ENCODE data around the gene MED13L. TPM values are rescaled to one million over a fixed set of nuclear protein-coding genes. Genes with fewer than 3 reads are reported as not detected.

MED13L gene
- total and polyA plus RNA-seq, 2 donors (not counting 1 experiment from before 2014, with no cell fraction given) = 56.5 to 97.3 TPM

- Histone ChIP-seq H2AFZ (ENCODE audit: low read length) (no peak overlapping the region), H3K9me3 (ENCODE audit: control insufficient read depth, insufficient read depth, low read depth, low read length) (no peaks in the 10 kb centered on the region), H4K20me1 (ENCODE audit: control insufficient read depth, extremely low read depth, insufficient read depth, low read length) (peaks cover 15% of the 10 kb centered on the region), H3K36me3 (ENCODE audit: control insufficient read depth, insufficient read depth, low read length) (no peaks in the 10 kb centered on the region), H3K79me2 (ENCODE audit: control insufficient read depth, insufficient read depth, low read length) (peaks cover 97% of the 10 kb centered on the region), H3K4me1 (ENCODE audit: control insufficient read depth, extremely low read depth, insufficient read depth, low read length) (peaks cover 10% of the 10 kb centered on the region), H3K4me2 (ENCODE audit: extremely low read depth, insufficient read depth, low read length) (no peak overlapping the region), H3K27me3 (ENCODE audit: control insufficient read depth, insufficient read depth, low read length) (no peaks in the 10 kb centered on the region), H3K9ac (ENCODE audit: insufficient read depth, low read length) (no peak overlapping the region), H3K27ac (ENCODE audit: insufficient read depth, low read length) (no peak overlapping the region), H3K4me3 (replicated peaks in 1 of 4; ENCODE audit: control extremely low read depth in 1 of 4, insufficient read depth in 1 of 4, low read depth in 3 of 4, low read length in 4 of 4) (no peak overlapping the region)
- no peak for TF ChIP-seq EZH2 (IDR thresholded peaks at IDR 0.05; ENCODE audit: low read length, missing control alignments)
- no peak for DNase-seq (ENCODE audit: low read depth in 2 of 2)
Observed at GRCh38 chr12:116263844-116264243, 13.6 kb downstream of the MED13L start.

- no peaks in the 10 kb centered on the region for H3K9me3 ChIP-seq (ENCODE audit: control insufficient read depth, insufficient read depth, low read depth, low read length)
- no peak for TF ChIP-seq EZH2 (IDR thresholded peaks at IDR 0.05; ENCODE audit: low read length, missing control alignments)
- TF ChIP-seq CTCF (conservative IDR thresholded peaks at IDR 0.05 in 1 of 2, IDR thresholded peaks at IDR 0.05 in 1 of 2; ENCODE audit: low read depth in 1 of 2, low read length in 2 of 2) = no peak
- H3K27ac ChIP-seq (ENCODE audit: insufficient read depth, low read length) = no peak overlapping the region
- H3K4me1 ChIP-seq (ENCODE audit: control insufficient read depth, extremely low read depth, insufficient read depth, low read length) = peaks cover 10% of the 10 kb centered on the region
- no peak overlapping the region for H3K9ac ChIP-seq (ENCODE audit: insufficient read depth, low read length)
- H3K36me3 ChIP-seq (ENCODE audit: control insufficient read depth, insufficient read depth, low read length) = no peaks in the 10 kb centered on the region
- H3K4me3 ChIP-seq (replicated peaks in 1 of 4; ENCODE audit: control extremely low read depth in 1 of 4, insufficient read depth in 1 of 4, low read depth in 3 of 4, low read length in 4 of 4) = no peak overlapping the region
- H2AFZ ChIP-seq (ENCODE audit: low read length) = no peak overlapping the region
- DNase-seq (ENCODE audit: low read depth in 2 of 2) = no peak
- peaks cover 15% of the 10 kb centered on the region for H4K20me1 ChIP-seq (ENCODE audit: control insufficient read depth, extremely low read depth, insufficient read depth, low read length)
- H3K4me2 ChIP-seq (ENCODE audit: extremely low read depth, insufficient read depth, low read length) = no peak overlapping the region
- no peaks in the 10 kb centered on the region for H3K27me3 ChIP-seq (ENCODE audit: control insufficient read depth, insufficient read depth, low read length)
- H3K79me2 ChIP-seq (ENCODE audit: control insufficient read depth, insufficient read depth, low read length) = peaks cover 97% of the 10 kb centered on the region
Observed at GRCh38 chr12:116263431-116263830, 14.1 kb downstream of the MED13L start.

- peaks cover 18% of the 10 kb centered on the region for H4K20me1 ChIP-seq (ENCODE audit: control insufficient read depth, extremely low read depth, insufficient read depth, low read length)
Observed at GRCh38 chr12:116262741-116263140, 14.8 kb downstream of the MED13L start.

More at GRCh38 chr12:116262741-116263140, 14.8 kb downstream of the MED13L start:
- H3K36me3 ChIP-seq (ENCODE audit: control insufficient read depth, insufficient read depth, low read length) = no peaks in the 10 kb centered on the region
- TF ChIP-seq EZH2 (IDR thresholded peaks at IDR 0.05; ENCODE audit: low read length, missing control alignments) (no peak), CTCF (conservative IDR thresholded peaks at IDR 0.05 in 1 of 2, IDR thresholded peaks at IDR 0.05 in 1 of 2; ENCODE audit: low read depth in 1 of 2, low read length in 2 of 2) (no peak)
- H3K4me2 ChIP-seq (ENCODE audit: extremely low read depth, insufficient read depth, low read length) = no peak overlapping the region
- H2AFZ ChIP-seq (ENCODE audit: low read length) = no peak overlapping the region
- peaks cover 97% of the 10 kb centered on the region for H3K79me2 ChIP-seq (ENCODE audit: control insufficient read depth, insufficient read depth, low read length)
- H3K4me3 ChIP-seq (replicated peaks in 1 of 4; ENCODE audit: control extremely low read depth in 1 of 4, insufficient read depth in 1 of 4, low read depth in 3 of 4, low read length in 4 of 4) = no peak overlapping the region
- no peak for DNase-seq (ENCODE audit: low read depth in 2 of 2)
- no peak overlapping the region for H3K9ac ChIP-seq (ENCODE audit: insufficient read depth, low read length)
- H3K4me1 ChIP-seq (ENCODE audit: control insufficient read depth, extremely low read depth, insufficient read depth, low read length) = peaks cover 10% of the 10 kb centered on the region
- H3K9me3 ChIP-seq (ENCODE audit: control insufficient read depth, insufficient read depth, low read depth, low read length) = no peaks in the 10 kb centered on the region
- H3K27ac ChIP-seq (ENCODE audit: insufficient read depth, low read length) = no peak overlapping the region
- no peaks in the 10 kb centered on the region for H3K27me3 ChIP-seq (ENCODE audit: control insufficient read depth, insufficient read depth, low read length)
